Activated CD4-positive, alpha-beta T cell treated with anti-CD3 and anti-CD28 coated beads, Interleukin-2, amount 50 U/mL, for 16 hours (primary cell): Measurements from ENCODE around the gene GNPAT.

ENCODE experiments used
- DNase-seq: peaks from one replicate; pipeline ENCODE4 v3.0.0-alpha.2; 2020

Gene GNPAT

GRCh38 chr1:231213831-231214573 lies 27.0 kb upstream of the GNPAT start:
- no peak for DNase-seq

DNA sequence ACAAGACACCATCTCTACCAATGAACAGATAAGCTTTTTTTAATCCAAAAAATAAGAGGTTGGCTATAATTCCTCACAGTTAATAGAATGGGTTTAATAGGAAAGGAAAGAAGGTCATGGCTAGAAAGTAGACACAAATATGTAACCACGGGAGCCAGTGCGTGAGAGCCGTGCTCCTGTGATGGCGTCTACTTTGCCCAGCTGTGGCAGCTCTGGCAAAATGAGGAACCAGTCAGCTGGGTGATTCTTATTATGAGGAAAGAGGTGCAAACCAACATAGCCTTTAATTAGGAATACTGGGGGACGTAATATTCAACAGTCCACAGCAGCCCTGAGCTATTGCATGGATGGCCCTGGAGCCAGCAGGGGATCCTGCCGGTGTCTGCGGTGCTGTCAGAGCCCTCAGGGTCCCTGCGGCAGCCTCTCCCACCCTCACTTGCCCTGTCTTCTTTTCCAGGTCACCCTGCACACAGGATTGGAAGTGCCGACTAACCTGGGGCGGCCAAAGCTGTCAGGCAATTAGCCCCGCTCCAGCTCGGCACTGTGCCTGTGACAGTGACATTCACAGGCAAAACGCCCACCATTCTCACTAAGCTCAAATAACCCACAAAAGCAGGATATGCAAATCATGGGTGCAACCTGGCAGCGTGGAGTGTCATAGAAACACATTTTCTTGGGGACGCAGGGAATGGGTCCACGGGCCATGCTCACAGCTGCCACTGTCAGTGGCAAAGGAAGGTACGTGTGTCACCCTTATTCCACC lies 25.9 kb upstream of the GNPAT start:
- DNase-seq: no peak

DNA sequence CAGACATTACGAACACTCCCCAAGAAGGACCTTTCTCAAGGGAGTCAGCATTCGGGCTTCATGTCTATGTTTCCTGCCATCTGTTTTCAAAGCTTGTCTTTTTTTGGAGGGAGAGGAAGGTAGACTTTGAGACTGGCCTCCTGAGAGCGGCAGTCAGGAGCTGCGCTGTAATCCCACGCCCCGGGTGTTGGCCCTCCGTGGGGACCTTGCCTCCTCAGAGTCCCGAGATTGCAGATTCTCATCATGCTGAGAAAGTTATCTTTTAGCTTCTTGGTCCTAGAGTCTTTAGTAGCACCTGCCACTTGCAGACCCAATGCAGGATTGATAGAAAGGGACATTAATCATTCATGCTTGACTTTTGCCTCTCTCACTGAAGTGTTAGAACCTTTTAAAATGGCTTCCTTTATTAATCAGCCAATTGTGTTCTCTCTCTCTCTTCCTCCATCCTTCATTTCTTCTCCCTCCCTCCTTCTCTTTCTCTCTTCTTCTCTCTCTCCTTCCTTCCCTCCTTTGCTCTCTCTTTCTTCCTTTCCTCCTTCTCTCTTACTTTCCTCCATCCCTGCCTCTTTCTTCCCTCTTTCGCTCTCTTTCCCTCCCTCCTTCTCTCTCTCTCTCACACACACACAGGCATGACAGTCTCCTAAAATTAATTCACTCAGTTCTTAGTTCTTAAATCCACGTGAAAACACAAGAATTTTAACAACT lies 25.2 kb upstream of the GNPAT start:
- DNase-seq: no peak

DNA sequence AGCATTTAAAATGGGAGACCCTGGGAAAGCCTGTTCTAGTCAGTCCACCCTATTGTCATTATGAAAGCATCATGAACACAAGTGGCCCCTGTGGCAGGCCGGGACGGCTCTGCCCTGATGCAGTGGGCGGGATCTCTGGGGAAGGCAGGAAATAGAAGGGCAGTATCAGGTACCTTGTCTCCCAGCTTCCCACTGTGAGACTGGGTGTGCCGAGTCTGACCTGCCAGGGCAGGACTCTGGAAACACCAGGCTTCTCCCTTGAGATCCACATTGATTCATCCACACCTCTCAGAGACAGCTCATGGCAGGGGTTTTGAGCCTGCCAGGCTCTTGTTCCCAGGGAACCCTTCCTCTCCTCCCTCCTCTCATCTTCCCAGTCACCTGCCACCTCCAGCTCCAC lies 24.5 kb upstream of the GNPAT start:
- no peak for DNase-seq

DNA sequence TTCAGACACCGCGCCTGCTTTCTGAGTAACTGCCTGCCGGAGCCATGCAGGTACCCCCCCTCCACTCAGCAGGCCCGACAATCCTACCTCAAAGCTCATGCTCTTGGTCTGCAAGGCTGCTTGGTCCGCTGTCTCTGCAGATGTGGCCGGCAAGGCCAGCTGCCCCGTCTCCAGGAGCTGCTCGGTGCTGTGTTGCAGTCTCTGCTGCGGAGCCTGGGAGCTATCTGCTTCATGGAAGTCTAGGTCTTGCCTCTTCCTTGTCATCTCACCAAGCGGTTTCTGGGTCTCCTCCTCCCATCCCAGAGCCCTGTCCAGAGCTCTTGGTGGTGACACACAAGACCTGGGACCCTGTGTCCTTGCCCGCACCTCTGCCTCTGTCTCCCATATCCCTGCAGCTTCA lies 24.0 kb upstream of the GNPAT start:
- DNase-seq: no peak

- DNase-seq: no peak
These were observed 22.9 kb upstream of the GNPAT start for GRCh38 chr1:231218078-231218477.

GRCh38 chr1:231219422-231220401 lies 21.3 kb upstream of the GNPAT start:
- DNase-seq: no peak

- DNase-seq: no peak
These were observed 20.2 kb upstream of the GNPAT start for GRCh38 chr1:231220801-231221200.

- DNase-seq: no peak
These were observed 14.9 kb upstream of the GNPAT start for GRCh38 chr1:231226156-231226555.

- DNase-seq: no peak
These were observed 9.5 kb upstream of the GNPAT start for GRCh38 chr1:231231511-231231910.

GRCh38 chr1:231232870-231233734 lies 7.9 kb upstream of the GNPAT start:
- no peak for DNase-seq

GRCh38 chr1:231233735-231234417 lies 7.1 kb upstream of the GNPAT start:
- DNase-seq: no peak

DNA sequence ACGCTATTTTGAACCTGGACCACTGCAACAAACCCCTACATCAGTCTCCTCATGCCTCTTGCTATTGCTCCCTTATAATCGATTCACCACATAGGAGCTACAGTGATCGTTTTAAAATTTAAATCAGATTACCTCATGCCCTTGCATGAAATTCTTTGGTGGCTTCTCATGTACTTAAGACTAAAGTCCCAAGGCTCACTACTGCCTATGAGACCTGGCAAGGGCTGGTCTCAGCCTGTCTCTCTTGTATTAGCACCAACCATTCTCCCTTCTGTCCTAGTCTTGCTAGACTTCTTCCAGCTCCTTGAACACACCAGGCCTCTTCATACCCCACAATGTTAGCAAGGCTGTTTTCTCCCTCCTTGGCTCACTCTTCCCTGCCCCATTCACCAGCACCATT lies 6.5 kb upstream of the GNPAT start:
- no peak for DNase-seq

GRCh38 chr1:231235526-231236207 lies 5.3 kb upstream of the GNPAT start:
- no peak for DNase-seq

GRCh38 chr1:231236208-231236591 lies 4.8 kb upstream of the GNPAT start:
- no peak for DNase-seq

DNA sequence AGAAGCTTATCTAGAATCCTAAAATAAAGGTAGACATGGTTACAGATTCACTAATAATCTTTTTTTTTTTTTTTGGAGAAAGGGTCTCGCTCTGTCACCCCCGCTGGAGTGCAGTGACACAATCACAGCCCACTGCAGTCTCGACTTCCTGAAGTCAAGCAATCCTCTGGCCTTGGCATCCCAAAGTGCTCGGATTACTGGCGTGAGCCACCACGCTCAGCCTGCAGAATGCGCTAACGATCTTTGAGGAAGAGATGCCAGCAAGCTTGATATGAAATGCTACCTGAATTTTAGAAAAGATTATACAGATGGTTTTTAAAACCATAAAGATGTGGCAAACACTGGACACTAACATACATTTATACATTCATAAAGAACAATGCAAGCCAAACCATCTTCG lies 4.1 kb upstream of the GNPAT start:
- no peak for DNase-seq

GRCh38 chr1:231238298-231238697 lies 2.7 kb upstream of the GNPAT start:
- no peak for DNase-seq

- DNase-seq: peak; percentile 5
These were observed 505 bp upstream of the GNPAT start for GRCh38 chr1:231240531-231240882.

GRCh38 chr1:231241750-231242149 lies 738 bp downstream of the GNPAT start:
- peak; percentile 23 for DNase-seq

DNA sequence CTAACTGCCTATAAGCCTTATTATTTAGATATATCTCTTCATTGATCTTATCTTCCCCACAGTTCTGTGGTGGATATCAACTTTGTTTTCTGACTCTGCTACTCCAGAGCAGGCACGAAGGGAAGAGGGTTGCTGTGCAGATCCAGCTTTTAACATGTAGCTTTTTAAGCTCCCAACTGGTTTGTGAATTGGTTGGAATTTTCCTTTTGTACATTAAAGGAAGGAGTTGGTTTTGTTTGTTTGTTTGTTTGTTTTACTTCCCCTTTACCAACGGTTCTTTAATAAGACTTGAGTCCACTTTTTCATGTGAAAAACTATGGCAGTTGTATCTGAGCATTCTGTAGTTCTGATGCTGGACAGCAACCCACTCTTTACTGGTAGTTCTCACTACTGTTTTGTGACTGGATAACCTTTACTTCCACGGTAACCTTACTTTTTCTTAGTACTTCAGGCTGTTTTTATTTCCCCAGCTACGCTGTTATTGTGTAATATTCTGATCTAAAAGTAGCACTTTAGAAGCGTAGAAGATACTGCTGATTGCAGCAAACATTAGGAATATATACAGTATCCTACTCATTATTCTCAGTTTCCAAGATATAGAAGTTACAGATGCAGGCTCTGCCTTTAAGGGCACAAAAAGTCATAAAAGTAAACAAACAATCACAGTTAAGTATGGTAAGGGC lies 1.6 kb downstream of the GNPAT start:
- peak; percentile 6 for DNase-seq
